HG02571 (cell line): ENCODE data around the gene DNAJB8.

Source experiments
- ATAC-seq: cut with Tn5 transposase; IDR thresholded peaks from one replicate; pipeline ENCODE4 v1.9.1; 2021; ENCODE audit warnings: mild to moderate bottlenecking, moderate library complexity; ENCODE audit not compliant: unreplicated experiment

DNAJB8 gene

GRCh38 chr3:128413413-128414205 is 53.1 kb downstream of the DNAJB8 start:
- no peak for ATAC-seq

- no peak for ATAC-seq
These were observed 53.7 kb downstream of the DNAJB8 start for GRCh38 chr3:128413003-128413370.
